SU-DHL-6 (cell line): Measurements from ENCODE around the gene FOXF2.
"Not testable (repeated sequence)": the region's sequence is repeated elsewhere in the genome, so short reads cannot be mapped to it uniquely, and the experiment has no call there.

ENCODE experiments used
- H2AFZ ChIP-seq: fragments of 200-600 bp; sonication (generic); 2 replicates; pipeline ENCODE4 v1.6.1; 2014; ENCODE audit warnings: low read depth, mild to moderate bottlenecking, moderate library complexity, mixed read lengths, antibody characterized with exemption, low read length; ENCODE audit not compliant: severe bottlenecking
- H3F3A ChIP-seq: fragments of 200-600 bp; shearing (Covaris generic); 2 replicates; pipeline ENCODE4 v1.6.0; 2016; ENCODE audit warnings: antibody characterized with exemption, mild to moderate bottlenecking; ENCODE audit not compliant: insufficient read depth
- H3K27ac ChIP-seq: fragments of 200-600 bp; sonication (generic); 2 replicates; pipeline ENCODE4 v1.5.1; 2016; ENCODE audit warnings: low read depth, mild to moderate bottlenecking, low read length, moderate library complexity, mixed read lengths
- H3K27me3 ChIP-seq: fragments of 200-600 bp; sonication (generic), shearing (Covaris generic); 2 replicates; pipeline ENCODE4 v1.6.0; 2014; ENCODE audit warnings: mild to moderate bottlenecking, low read length
- H3K36me3 ChIP-seq: fragments of 200-600 bp; sonication (generic); 2 replicates; pipeline ENCODE4 v1.6.1; 2014; ENCODE audit warnings: mild to moderate bottlenecking, low read length, mixed read lengths
- H3K4me2 ChIP-seq: fragments of 300-600, 200-600 bp; shearing (Covaris generic), sonication (generic); 2 replicates; pipeline ENCODE4 v1.6.0; 2014; ENCODE audit warnings: low read length, low read depth, mild to moderate bottlenecking; ENCODE audit not compliant: poor library complexity, severe bottlenecking
- H3K4me3 ChIP-seq: fragments of 200-600 bp; sonication (generic); 2 replicates; pipeline ENCODE4 v1.5.1; 2014; ENCODE audit warnings: antibody characterized with exemption, low read length, mild to moderate bottlenecking, mixed read lengths; ENCODE audit not compliant: insufficient read depth, poor library complexity, severe bottlenecking
- H3K79me2 ChIP-seq: fragments of 200-600 bp; sonication (generic); 2 replicates; pipeline ENCODE4 v1.6.1; 2014; ENCODE audit warnings: mild to moderate bottlenecking, low read length, moderate library complexity; ENCODE audit not compliant: insufficient read depth
- H3K9ac ChIP-seq: fragments of 200-600 bp; sonication (generic); 2 replicates; pipeline ENCODE4 v1.7.0; 2014; ENCODE audit warnings: mild to moderate bottlenecking, low read length
- H3K9me2 ChIP-seq: fragments of 200-600 bp; sonication (generic); replicated peaks from 2 replicates; pipeline ENCODE4 v1.6.1; 2014; ENCODE audit warnings: low read length; ENCODE audit not compliant: insufficient read depth
- H3K9me3 ChIP-seq: fragments of 200-600 bp; sonication (generic); 2 replicates; pipeline ENCODE4 v1.6.1; 2014; ENCODE audit warnings: low read length, mixed read lengths; ENCODE audit not compliant: insufficient read depth
- H4K20me1 ChIP-seq: fragments of 200-600 bp; sonication (generic); 2 replicates; pipeline ENCODE4 v1.6.1; 2014; ENCODE audit warnings: low read depth, mild to moderate bottlenecking, antibody characterized with exemption, low read length, moderate library complexity, mixed read lengths
- CTCF ChIP-seq: fragments of 200-600 bp; sonication (generic); IDR thresholded peaks from one replicate; pipeline ENCODE4 v1.5.1; 2017; ENCODE audit warnings: antibody characterized with exemption, mild to moderate bottlenecking, low read length, moderate library complexity; ENCODE audit not compliant: insufficient read depth, poor library complexity, severe bottlenecking
- EZH2phosphoT487 ChIP-seq: fragments of 200-600 bp; sonication (generic), shearing (Covaris generic); conservative IDR thresholded peaks from 2 replicates; pipeline ENCODE4 v1.6.1; 2018; ENCODE audit warnings: mild to moderate bottlenecking, antibody characterized with exemption, low read length, moderate library complexity, mixed read lengths

Gene FOXF2

GRCh38 chr6:1351381-1352008, 37.9 kb upstream of the FOXF2 start:
- TF ChIP-seq EZH2phosphoT487, result no peak
- TF ChIP-seq CTCF, result no peak
- H2AFZ ChIP-seq, result no peak overlapping the region
- no peak overlapping the region for H3K4me3 ChIP-seq
- H3K36me3 ChIP-seq, result no peaks in the 10 kb centered on the region
- no peaks in the 10 kb centered on the region for H3K79me2 ChIP-seq
- H3K4me2 ChIP-seq, result no peak overlapping the region
- no peaks in the 10 kb centered on the region for H3K9me2 ChIP-seq
- H3F3A ChIP-seq, result no peaks in the 10 kb centered on the region
- H4K20me1 ChIP-seq, result no peaks in the 10 kb centered on the region
- H3K27me3 ChIP-seq, result no peaks in the 10 kb centered on the region
- H3K9ac ChIP-seq, result no peak overlapping the region
- 0 out of 2 replicates have a peak, but pooled peaks cover 8% of the 10 kb centered on the region for H3K9me3 ChIP-seq
- no peak overlapping the region for H3K27ac ChIP-seq

- H3K4me2 ChIP-seq, H3K9me2 ChIP-seq, H3K9ac ChIP-seq, H3K9me3 ChIP-seq, H3K27ac ChIP-seq, H4K20me1 ChIP-seq, H3K79me2 ChIP-seq, H2AFZ ChIP-seq, H3K27me3 ChIP-seq, H3K4me3 ChIP-seq, H3K36me3 ChIP-seq, H3F3A ChIP-seq: not testable (repeated sequence)
Measured at GRCh38 chr6:1355068-1355467, 34.3 kb upstream of the FOXF2 start.

DNA sequence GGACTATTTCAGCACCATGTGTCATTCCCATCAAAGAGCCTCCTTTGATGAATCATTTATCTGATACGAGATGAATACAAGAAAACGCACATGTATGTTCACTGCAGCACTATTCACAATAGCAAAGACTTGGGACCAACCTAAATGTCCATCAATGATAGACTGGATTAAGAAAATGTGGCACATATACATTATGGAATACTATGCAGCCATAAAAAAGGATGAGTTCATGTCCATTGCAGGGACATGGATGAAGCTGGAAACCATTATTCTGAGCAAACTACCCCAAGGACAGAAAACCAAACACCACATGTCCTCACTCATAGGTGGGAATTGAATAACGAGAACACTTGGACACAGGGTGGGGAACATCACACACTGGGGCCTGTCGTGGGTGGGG, 27.7 kb upstream of the FOXF2 start:
- not testable (repeated sequence) for H3K27ac ChIP-seq, H3K36me3 ChIP-seq, H3K4me3 ChIP-seq, H3K79me2 ChIP-seq, H3F3A ChIP-seq, H3K27me3 ChIP-seq, H3K9ac ChIP-seq, H3K4me2 ChIP-seq, H4K20me1 ChIP-seq, H3K9me3 ChIP-seq, H2AFZ ChIP-seq, H3K9me2 ChIP-seq

GRCh38 chr6:1362643-1363042, 26.7 kb upstream of the FOXF2 start:
- Histone ChIP-seq H3K27ac (no peak overlapping the region), H3K36me3 (no peaks in the 10 kb centered on the region), H3K9ac (no peak overlapping the region), H4K20me1 (no peaks in the 10 kb centered on the region), H3K9me3 (no peaks in the 10 kb centered on the region), H3K27me3 (no peaks in the 10 kb centered on the region), H2AFZ (no peak overlapping the region), H3K4me3 (no peak overlapping the region), H3K79me2 (no peaks in the 10 kb centered on the region), H3K9me2 (no peaks in the 10 kb centered on the region), H3F3A (no peaks in the 10 kb centered on the region), H3K4me2 (no peak overlapping the region)
- TF ChIP-seq CTCF, result no peak
- no peak for TF ChIP-seq EZH2phosphoT487
